HG03558 (cell line): Measurements from ENCODE around the gene PPP1R3G.

Source experiments
- ATAC-seq: cut with Tn5 transposase; IDR thresholded peaks from one replicate; pipeline ENCODE4 v1.9.1; 2021; ENCODE audit warnings: moderate number of reproducible peaks; ENCODE audit not compliant: unreplicated experiment; ENCODE audit errors: extremely low read depth

Gene PPP1R3G

DNA sequence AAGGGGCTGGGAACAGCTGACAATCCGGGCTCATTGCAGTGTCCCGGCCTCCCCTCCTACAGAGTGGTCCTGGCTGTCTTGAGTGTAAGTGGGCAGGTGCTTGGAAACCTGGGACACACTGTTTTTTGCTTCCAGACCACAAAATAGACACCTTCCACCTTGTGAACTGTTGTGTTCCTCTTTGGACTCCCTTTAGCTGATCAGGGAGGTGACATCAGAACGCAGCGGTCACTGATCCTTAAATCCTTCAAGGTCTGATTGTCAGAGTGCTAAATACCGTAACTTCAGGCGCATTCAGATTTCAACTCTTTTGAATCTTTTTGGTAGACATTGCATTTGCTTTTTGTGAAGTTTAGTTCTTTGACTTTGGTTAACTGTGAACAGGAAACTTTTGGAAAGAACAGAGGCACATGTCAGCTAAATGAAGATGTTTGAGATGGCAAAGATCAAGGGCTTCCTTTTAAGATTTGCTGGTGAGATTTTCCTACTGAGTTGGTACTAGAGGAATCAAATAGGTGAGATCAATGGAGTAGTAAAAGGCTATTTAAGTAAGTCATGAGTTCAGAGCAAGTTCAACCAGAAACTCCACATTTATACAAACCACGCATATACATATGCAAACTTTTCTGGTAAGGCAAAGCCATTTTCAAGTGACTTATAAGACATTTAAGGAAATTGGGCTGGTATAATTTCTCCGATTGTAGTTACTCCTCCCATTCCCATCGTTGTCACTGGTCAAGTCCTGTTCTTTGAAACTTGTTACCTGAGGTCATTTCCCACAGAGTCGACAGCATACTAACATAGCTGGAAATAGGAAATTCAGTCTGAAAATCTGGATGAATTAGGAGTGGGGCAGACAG lies 6.3 kb downstream of the PPP1R3G start:
- no peak for ATAC-seq

DNA sequence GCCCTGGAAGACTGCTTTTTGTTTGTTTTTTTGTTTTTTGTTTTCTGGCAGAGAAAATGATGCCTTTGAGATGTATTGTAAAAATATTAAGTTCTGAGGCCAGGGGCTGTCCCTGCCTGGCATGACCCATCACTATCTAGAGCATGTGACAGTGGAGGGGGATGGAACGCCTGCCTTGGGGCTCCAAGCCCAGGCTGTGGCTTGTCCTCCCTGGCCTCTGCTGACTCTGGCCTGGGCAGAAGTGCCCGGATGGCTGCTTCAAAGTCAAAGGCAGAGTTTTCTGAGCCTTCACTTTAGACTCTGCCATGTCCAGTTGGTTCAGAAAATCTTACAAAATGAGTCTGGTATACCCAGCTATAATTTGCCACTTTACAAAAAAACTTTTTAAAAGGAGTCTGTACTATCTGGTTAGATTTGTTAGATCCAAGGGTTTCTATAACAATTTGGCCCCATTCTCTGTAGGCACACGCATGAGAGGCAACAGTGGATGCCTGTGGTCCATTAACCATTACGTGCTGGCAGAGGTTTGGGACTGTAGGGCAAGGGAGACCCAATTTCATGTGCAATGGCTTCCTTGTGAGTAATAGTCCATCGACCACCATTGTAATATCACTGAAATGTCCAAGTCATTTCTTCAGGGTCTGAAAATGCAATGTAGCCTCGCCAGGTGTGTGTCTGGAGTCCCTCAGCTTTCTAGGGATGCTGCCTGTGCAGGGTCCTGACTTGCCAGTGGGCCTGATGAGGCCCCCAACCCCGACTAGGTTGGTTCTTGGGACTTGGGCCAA lies 8.3 kb downstream of the PPP1R3G start:
- ATAC-seq, result no peak

DNA sequence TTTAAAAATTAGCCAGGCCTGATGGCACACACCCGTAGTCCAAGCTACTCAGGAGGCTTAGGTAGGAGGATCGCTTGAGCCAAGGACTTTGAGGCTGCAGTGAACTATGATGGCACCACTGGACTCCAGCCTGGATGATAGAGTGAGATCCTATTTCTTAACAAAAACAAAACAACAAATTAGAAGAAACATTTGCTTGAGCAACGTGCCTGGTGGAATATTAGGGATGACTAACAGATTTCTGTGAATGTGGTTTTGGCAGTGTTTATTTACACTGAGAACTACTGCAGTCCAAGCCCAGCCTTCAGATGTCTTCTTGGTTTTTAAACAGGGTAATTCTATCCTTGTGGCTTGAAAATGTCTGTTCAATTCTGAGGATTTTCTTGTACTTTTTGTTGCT lies 9.2 kb downstream of the PPP1R3G start:
- ATAC-seq, result no peak

DNA sequence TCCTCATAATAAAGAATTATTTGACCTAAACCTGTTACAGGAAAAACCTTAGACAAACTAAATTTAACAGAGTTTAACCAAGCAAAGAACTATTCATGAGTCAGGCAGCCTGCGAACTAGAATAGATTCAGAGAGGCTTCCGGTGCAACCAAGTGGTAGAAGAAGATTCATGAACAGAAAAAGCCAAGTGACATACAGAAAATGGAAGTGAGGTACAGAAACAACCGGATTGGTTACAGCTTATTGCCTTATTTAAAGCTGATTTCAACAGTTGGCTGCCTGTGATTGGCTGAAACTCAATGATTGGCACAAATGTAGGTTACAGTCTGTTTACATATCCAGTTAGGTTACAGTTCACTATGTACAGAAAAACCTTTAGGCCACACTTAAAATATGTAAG lies 10.1 kb downstream of the PPP1R3G start:
- ATAC-seq, result no peak

DNA sequence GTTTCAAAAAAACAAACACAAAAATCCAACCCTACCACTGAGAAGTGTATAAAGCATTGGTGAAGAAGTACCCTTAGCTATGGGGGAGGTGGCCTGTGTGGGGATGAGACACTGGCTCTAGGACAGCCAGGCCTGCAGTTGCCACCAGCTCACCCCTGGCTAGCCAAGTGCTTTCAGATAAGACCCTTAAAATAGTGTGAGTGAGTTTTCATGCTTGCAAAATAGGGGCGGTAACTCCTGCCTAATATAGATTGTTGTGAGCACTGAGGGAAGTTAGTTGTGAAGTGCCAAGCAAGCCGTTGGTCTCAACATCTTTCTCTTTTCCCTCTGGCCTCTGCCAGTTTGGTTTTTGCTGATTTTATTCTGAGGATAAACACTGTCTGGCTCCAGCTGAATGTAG lies 11.3 kb downstream of the PPP1R3G start:
- ATAC-seq, result no peak

DNA sequence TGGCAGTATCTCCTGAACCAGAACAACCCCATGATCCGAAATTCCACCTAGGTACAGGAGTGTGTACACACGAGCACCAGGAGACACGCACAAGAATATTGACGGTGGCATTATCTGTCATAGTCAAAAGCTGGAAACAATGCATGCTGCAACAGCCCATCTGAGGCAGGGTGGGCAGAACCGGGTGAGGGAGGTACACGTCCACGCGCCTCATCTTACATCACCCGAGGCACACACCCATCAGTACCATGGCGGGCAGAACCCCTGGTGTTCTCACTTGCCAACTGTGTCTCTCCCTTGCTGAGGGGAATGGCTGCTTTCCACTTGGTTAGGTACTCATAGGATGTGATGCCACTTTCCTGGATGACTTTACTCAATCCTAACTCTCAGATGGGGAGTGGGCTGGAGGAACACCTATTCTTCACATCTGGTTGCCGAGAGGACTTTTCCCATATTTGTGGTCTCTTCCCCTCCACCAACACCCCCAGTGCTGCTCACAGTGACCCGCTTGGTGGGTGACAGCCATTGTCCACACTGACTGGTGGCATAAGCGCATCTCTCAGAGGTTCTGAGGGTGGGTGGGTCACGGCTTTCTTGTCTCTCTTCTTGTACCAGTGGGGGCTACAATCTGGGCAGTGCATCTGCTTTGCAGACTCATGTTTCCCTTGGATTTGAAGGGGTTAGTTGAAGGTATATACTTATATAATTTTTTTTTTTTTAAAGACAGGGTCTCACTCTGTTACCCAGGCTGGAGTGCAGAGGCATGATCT lies 13.5 kb downstream of the PPP1R3G start:
- no peak for ATAC-seq

DNA sequence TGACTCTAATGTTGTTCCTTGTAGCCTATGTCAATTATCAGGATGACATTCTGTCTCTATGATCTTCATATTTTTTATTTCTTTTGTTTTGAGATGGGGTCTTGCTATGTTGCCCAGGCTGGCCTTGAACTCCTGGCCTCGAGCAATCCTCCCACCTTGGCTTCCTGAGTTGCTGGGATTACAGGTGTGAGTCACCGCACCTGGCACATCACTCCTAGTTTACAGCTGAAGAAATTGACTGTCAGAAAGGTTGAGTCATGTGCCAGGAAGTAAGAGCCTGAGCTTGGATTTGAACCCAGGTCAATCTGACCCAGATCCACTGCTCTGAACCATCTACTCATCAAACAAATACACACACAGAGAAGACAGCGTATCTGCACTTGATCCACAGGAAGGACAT lies 14.4 kb downstream of the PPP1R3G start:
- no peak for ATAC-seq

DNA sequence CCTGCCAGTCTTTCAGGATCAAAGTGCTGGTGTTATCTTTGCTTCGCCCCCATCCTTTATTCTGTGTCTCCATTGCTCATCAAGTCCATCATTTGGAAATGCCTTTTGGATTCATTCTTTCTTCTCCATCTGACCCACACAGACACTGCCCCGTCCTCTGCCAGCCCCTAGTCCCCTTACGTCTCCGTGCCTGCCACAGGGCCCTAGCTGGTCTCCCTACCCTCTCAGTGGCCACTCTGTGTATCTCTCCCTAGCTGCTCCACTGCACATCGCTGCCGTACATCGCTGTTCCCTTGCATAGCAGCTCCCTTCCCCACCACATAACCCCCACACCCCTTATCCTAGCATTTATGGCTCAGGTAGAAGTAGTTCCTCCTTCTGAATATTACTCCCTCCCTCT lies 15.7 kb downstream of the PPP1R3G start:
- no peak for ATAC-seq

DNA sequence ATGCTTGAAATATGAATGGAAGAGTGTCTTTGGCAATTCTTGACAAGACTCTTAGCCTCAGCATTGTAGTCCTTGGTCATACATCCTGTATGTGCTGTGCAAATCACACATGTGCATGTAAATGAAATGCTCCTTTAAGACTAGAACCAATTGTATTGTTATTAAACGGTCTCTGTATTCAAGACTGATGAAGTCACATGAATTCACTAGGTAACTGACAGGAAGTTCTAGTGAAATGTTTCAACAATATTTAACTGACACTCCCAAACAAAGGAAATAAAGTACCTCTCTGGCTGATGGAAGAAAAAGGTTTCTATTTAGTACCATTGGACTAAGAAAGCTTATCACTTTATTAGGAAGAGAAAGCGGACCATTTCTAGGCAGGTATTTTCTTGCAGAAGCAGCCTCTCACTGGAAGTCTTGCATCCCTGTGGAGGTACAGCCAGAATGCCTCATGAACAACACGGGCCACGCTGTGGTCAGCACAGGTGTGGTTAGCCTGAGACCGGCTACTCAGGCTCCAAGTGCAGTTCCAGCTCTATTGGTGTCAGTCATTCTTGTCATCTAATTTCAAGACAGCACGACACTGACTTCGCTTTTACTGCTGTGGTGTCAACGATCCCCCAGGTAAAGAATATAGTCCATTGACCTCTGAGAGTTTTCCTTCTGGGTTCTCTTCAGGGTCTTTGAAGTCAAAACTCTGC lies 17.3 kb downstream of the PPP1R3G start:
- ATAC-seq, result no peak

DNA sequence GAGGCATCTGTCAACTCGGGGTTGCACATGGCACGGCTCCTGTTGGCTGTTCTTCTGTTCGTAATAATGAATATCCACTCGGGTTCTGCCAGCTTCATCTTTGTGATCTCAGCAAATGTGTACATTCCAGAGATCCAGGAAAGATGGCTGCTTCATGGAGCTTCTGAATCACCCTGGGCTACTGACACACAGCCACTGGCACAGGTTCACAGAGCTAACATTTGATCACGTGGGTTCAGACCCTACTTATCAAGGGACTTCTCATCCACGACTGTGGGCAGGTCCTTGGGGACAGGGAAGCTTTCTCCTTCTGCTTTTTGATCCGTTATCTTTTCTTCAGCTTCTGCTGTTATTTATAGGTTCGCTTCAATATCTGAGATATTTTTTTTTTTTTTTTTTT lies 18.1 kb downstream of the PPP1R3G start:
- no peak for ATAC-seq

DNA sequence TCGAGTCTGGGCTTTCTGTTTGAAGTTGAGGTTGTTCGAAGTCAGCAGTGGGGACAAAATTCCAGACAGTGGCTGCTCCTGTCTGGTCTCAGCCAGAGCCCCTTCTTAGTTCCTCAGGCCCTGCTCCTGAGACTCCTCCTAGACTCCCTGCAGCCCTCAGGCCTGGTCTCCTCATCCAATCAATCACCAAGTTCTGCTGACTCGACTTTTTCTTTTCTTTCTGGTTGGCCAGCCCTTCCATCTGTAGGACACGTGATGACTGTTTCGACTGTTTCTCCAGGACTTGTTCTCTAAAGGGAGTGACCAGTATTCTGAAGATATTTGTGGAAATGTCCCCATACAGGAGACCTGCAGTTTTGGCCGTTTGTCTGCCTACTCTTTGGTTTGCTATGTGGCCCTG lies 19.5 kb downstream of the PPP1R3G start:
- ATAC-seq, result no peak

DNA sequence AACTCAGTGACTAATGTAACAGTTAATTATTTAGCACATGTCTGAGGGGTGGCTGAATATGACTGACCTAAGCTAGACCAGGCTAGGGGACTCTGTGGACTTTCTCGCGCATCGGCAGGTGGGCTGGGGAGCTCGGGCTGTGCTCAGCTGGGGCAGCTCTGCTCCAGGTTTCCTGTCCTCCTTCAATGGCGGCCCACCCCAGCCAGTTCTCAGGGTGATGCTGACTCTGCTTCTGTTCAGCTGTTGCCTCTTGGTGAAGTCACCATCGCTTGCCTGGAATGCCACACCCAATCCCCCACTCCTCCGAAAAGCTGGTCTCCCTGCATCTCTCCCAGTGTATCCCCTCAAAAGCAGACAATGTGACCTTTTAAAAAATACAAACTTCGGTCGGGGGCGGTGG lies 20.0 kb downstream of the PPP1R3G start:
- ATAC-seq, result no peak

DNA sequence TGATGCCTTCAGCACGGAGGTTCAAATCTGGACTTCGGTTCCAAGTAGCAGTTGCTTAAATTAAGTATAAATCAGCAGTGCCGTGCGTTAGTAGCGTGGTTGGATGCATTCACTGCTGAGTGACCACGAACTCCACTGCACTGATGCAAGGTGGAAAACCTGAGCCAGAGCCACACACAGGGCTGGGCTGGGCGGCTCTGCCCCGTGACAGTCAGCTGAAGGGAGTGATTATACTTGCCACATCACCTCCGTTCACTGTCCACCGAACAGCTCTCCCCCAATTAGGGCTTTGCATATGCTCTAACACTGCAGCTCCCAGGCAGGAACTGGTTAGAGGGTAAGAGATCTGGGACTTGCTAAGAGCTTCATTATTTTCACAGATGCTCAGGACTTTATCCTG lies 22.2 kb downstream of the PPP1R3G start:
- no peak for ATAC-seq

DNA sequence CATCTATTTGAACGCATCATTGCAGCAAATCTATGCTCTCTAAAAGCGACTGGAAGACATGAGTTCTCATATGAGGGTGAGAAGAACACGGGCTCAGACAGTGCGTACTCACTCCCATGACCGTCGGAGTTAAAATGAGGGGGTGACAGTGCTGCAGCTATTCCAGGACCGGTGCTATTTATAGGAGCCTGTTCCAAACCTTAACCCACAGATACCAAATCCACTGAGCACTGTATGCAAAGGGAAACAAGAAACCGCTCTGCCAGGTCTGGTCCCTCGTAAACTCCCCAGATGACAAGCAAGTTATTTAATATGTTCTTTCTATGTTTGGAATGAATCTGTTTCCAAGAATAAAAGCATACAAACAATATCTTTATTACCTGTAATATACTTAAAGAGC lies 22.9 kb downstream of the PPP1R3G start:
- no peak for ATAC-seq

DNA sequence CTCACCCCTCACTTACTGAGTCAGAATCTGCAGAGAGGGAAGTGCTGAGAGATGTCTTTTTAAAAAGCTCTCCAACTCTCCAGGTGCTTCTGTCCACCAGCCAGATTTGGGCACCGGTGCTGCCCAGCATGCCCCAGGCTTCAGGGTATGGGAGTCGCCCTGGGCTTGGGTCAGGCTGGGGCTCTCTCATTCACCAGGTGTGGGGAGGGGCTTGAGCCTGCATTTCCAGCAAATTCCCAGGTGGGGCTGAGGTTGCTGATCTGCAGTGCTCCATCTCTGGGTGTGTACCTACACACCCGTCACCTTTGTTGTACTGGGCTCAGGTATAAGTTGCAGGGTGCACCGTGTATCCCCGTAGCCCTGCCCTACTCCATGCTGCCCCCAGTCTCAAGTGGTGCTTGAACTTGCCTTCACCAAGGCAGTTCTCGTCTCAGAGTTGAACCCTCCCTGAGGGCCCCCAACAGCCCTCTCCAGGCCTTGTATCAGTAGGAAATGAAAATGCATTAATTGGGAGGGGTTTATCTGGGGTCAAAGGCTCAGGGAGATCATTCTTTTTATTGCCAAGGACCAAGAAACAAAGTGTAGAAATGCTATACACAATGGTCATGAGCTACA lies 23.5 kb downstream of the PPP1R3G start:
- no peak for ATAC-seq

DNA sequence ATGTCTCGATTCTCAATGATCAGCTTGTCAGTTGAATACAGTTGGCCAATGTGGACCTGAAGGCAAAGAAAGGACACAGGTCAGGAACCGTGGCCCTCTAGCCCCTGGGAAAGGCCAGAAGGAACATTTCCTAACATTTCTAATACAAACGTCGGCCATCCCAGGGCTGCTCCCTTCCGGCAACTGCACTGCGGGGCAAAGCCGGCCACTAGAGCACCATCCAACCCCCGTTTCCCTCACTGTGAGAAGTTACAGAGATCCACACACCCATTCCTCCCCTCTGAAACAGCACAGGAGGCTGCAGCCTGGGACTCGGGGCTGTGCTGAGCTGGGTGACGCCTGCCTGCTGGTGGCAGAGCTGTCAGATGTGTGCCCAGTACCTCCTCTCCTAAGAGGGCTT lies 24.3 kb downstream of the PPP1R3G start:
- no peak for ATAC-seq

DNA sequence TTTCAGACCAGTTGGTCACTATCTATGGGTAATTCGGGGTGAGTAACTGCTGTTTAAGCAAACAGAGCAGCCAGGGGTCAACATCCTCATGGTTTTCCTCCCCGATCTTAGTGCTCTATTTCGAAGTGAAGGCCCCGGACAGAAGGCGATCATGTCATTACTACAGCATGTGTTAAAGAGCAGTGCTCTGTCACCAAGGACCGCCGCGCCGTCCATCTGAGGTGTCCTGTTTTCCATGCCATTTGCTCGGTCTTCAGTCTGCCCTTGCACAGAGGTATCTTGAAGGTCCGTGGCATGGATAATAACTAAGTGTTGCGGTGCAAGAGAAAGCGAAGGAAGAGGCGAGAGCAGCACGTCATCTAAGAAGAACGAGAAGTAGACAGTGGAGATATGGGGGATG lies 25.1 kb downstream of the PPP1R3G start:
- ATAC-seq, result no peak

DNA sequence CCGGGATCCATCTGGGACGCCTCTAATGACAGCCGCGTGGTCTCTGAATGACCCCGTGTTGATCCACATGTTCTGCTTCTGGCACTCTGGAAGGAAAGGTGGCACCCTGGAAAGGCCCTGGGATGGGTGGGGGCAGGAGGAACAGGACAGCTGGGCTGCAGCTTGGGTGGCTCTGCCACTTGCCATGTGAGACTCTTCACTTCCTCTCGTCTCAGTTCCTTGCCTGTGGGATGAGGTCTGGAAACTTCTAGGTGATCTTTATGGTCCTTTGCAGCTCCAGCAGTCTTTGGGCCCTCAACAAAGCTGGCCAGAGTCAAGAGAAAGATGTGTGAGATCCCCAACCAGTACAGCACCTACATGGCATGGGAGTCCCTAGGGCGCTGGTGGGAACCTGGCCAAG lies 26.5 kb downstream of the PPP1R3G start:
- no peak for ATAC-seq

DNA sequence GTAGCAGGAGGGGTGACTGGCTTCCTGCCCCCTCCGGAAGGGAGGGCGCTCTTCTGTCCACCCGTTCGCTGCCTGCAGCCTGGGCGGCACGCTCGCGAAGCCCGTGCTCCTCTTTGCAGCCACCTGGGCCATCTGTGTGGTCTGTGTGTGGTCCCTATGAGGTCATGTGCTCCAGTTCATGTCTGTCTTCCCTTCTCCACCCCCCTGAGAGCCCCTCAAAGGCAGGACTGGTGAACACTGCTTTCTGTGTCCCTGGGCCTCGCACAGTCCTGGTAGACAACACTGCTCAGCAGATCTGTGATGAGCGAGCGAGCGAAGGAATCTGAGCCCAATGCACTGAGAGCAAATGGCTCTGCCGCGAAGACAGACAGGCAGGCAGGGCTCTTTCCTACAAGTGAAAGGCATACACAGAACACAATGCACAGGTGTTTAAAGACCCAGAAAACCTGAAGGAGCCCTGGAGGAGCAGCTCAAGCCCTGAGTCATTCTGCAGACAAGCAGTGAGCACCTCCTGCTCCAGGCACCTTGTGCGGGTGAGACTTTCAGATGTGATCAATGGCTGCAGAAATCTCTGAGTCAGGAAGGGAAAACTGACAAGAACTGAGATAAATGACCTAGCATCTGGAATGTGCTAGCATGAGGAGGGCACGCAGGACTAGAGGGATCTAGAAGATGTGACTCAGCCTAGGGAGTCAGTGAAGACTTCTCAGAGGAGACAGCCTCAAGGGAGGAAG lies 27.1 kb downstream of the PPP1R3G start:
- no peak for ATAC-seq
